HG03103 (cell line): Measurements from ENCODE around the gene CACNA2D3.
"Not testable (repeated sequence)": the region's sequence is repeated elsewhere in the genome, so short reads cannot be mapped to it uniquely, and the experiment has no call there.

ENCODE experiments used
- ATAC-seq: cut with Tn5 transposase; IDR thresholded peaks from one replicate; pipeline ENCODE4 v1.9.1; 2021; ENCODE audit warnings: low read depth; ENCODE audit not compliant: unreplicated experiment

Gene CACNA2D3

GRCh38 chr3:54122324-54123002, at the start of gene CACNA2D3:
Gene CACNA2D3 (plus strand): TSS chr3:54122552.
- no peak for ATAC-seq

- no peak for ATAC-seq
Measured at GRCh38 chr3:54073386-54073785, 49.0 kb upstream of the CACNA2D3 start.

- no peak for ATAC-seq
Measured at GRCh38 chr3:54079314-54079713, 43.0 kb upstream of the CACNA2D3 start.

- ATAC-seq: no peak
Measured at GRCh38 chr3:54079730-54080325, 42.5 kb upstream of the CACNA2D3 start.

GRCh38 chr3:54083921-54084320, 38.4 kb upstream of the CACNA2D3 start:
- ATAC-seq: no peak

GRCh38 chr3:54085936-54086335, 36.4 kb upstream of the CACNA2D3 start:
- ATAC-seq: no peak

GRCh38 chr3:54086652-54087405, 35.5 kb upstream of the CACNA2D3 start:
- ATAC-seq: no peak

- no peak for ATAC-seq
Measured at GRCh38 chr3:54087581-54088410, 34.6 kb upstream of the CACNA2D3 start.

- ATAC-seq: no peak
Measured at GRCh38 chr3:54093491-54094248, 28.7 kb upstream of the CACNA2D3 start.

GRCh38 chr3:54094926-54095325, 27.4 kb upstream of the CACNA2D3 start:
- no peak for ATAC-seq

- no peak for ATAC-seq
Measured at GRCh38 chr3:54099381-54099780, 23.0 kb upstream of the CACNA2D3 start.

GRCh38 chr3:54104084-54104483, 18.3 kb upstream of the CACNA2D3 start:
- ATAC-seq: no peak

GRCh38 chr3:54116129-54116528, 6.2 kb upstream of the CACNA2D3 start:
- ATAC-seq: not testable (repeated sequence)

- ATAC-seq: peak; percentile 62
Measured at GRCh38 chr3:54120657-54121413, 1.5 kb upstream of the CACNA2D3 start.

- ATAC-seq: peak; percentile 21
Measured at GRCh38 chr3:54121414-54122323, 683 bp upstream of the CACNA2D3 start.

GRCh38 chr3:54123003-54123775, 837 bp downstream of the CACNA2D3 start:
- no peak for ATAC-seq

- no peak for ATAC-seq
Measured at GRCh38 chr3:54123776-54124196, 1.4 kb downstream of the CACNA2D3 start.

GRCh38 chr3:54125300-54125699, 2.9 kb downstream of the CACNA2D3 start:
- no peak for ATAC-seq
